GM18505 (cell line): ENCODE measurements around the gene L1CAM.
A peak's percentile ranks its signal among the peaks of the same experiment; 100 is the strongest.

Experiments
- ATAC-seq: cut with Tn5 transposase; IDR thresholded peaks from one replicate; pipeline ENCODE4 v1.9.1; 2021; ENCODE audit not compliant: unreplicated experiment
- POLR2A ChIP-seq: IDR thresholded peaks from 4 replicates; pipeline ENCODE4 v1.6.1; 2011; ENCODE audit warnings: borderline replicate concordance; ENCODE audit not compliant: insufficient read depth, insufficient read length; ENCODE audit errors: extremely low read depth

Gene L1CAM

GRCh38 chrX:153920546-153920945 lies 34.6 kb upstream of the L1CAM start:
- no peak for ATAC-seq
- TF ChIP-seq POLR2A: no peak

GRCh38 chrX:153919281-153919680 lies 33.3 kb upstream of the L1CAM start:
- ATAC-seq: no peak
- TF ChIP-seq POLR2A: no peak

- ATAC-seq: no peak
These were observed 31.9 kb upstream of the L1CAM start for GRCh38 chrX:153917869-153918268.

GRCh38 chrX:153913701-153914100 lies 27.7 kb upstream of the L1CAM start:
- no peak for ATAC-seq
- TF ChIP-seq POLR2A: no peak

More at GRCh38 chrX:153917869-153918268, 31.9 kb upstream of the L1CAM start:
- no peak for TF ChIP-seq POLR2A

GRCh38 chrX:153913211-153913610 lies 27.2 kb upstream of the L1CAM start:
- no peak for ATAC-seq
- TF ChIP-seq POLR2A: no peak

- TF ChIP-seq POLR2A: no peak
- ATAC-seq: no peak
These were observed 25.8 kb upstream of the L1CAM start for GRCh38 chrX:153911798-153912197.

- no peak for ATAC-seq
- TF ChIP-seq POLR2A: no peak
These were observed 24.5 kb upstream of the L1CAM start for GRCh38 chrX:153910446-153910845.

GRCh38 chrX:153909980-153910360 lies 24.0 kb upstream of the L1CAM start:
- ATAC-seq: no peak
- no peak for TF ChIP-seq POLR2A

- ATAC-seq: no peak
- no peak for TF ChIP-seq POLR2A
These were observed 23.3 kb upstream of the L1CAM start for GRCh38 chrX:153909024-153909979.

GRCh38 chrX:153908219-153908860 lies 22.4 kb upstream of the L1CAM start:
- no peak for ATAC-seq
- no peak for TF ChIP-seq POLR2A

GRCh38 chrX:153907456-153907855 lies 21.5 kb upstream of the L1CAM start:
- no peak for ATAC-seq
- no peak for TF ChIP-seq POLR2A

GRCh38 chrX:153906126-153906917 lies 20.3 kb upstream of the L1CAM start:
- no peak for ATAC-seq
- TF ChIP-seq POLR2A: peak; percentile 0

- ATAC-seq: no peak
- no peak for TF ChIP-seq POLR2A
These were observed 19.6 kb upstream of the L1CAM start for GRCh38 chrX:153905481-153906095.
